ENCODE measurements around the gene SMOC1.

SMOC1 gene

GRCh38 chr14:70006699-70007098 is 127.5 kb downstream of the SMOC1 start:
- DNase-seq: no peak

GRCh38 chr14:70008284-70009262 is 129.4 kb downstream of the SMOC1 start:
- no peak for DNase-seq

- DNase-seq: no peak
These were observed 130.7 kb downstream of the SMOC1 start for GRCh38 chr14:70009961-70010360.

GRCh38 chr14:70011098-70011497 is 131.9 kb downstream of the SMOC1 start:
- no peak for DNase-seq

- DNase-seq: no peak
These were observed 132.5 kb downstream of the SMOC1 start for GRCh38 chr14:70011708-70012107.

- peak in 12 of 56 donors; percentile 4 to 55 (median 16) for DNase-seq
These were observed 134.2 kb downstream of the SMOC1 start for GRCh38 chr14:70013271-70013873.

GRCh38 chr14:70014406-70015095 is 135.3 kb downstream of the SMOC1 start:
- DNase-seq: no peak

GRCh38 chr14:70018230-70018629 is 139.0 kb downstream of the SMOC1 start:
- DNase-seq: peak in 7 of 56 donors; percentile 12 to 25 (median 18)

GRCh38 chr14:70018713-70019211 is 139.5 kb downstream of the SMOC1 start:
- DNase-seq: peak in 10 of 56 donors; percentile 8 to 34 (median 18)

- DNase-seq: no peak
These were observed 140.5 kb downstream of the SMOC1 start for GRCh38 chr14:70019695-70020094.

GRCh38 chr14:70020352-70021170 is 141.3 kb downstream of the SMOC1 start:
- peak in 18 of 56 donors; percentile 4 to 39 (median 20) for DNase-seq

- DNase-seq: no peak
These were observed 142.5 kb downstream of the SMOC1 start for GRCh38 chr14:70021548-70022220.

GRCh38 chr14:70022771-70023445 is 143.7 kb downstream of the SMOC1 start:
- no peak for DNase-seq

- no peak for DNase-seq
These were observed 144.7 kb downstream of the SMOC1 start for GRCh38 chr14:70023871-70024270.

- peak in 50 of 56 donors; percentile 10 to 86 (median 50) for DNase-seq
These were observed 148.7 kb downstream of the SMOC1 start for GRCh38 chr14:70027785-70028428.

GRCh38 chr14:70029296-70030132 is 150.3 kb downstream of the SMOC1 start:
- DNase-seq: no peak

- DNase-seq: peak in 6 of 56 donors; percentile 5 to 27 (median 18)
These were observed 152.8 kb downstream of the SMOC1 start for GRCh38 chr14:70032016-70032415.

GRCh38 chr14:70032447-70032846 is 153.2 kb downstream of the SMOC1 start:
- no peak for DNase-seq
